Colonic mucosa (tissue), 4 donors: ENCODE results near the gene KCNG4. TPM values are rescaled to one million over a fixed set of nuclear protein-coding genes. Genes with fewer than 3 reads are reported as not detected.

Experiments
- DNase-seq: peaks from one replicate; pipeline ENCODE4 v3.0.0-alpha.2; 2020
- H3K27ac ChIP-seq: fragments of 200-600 bp; one replicate; pipeline ENCODE4 v1.8.0; 2021
- H3K27me3 ChIP-seq: fragments of 200-600 bp; one replicate; pipeline ENCODE4 v1.8.0; 2021
- H3K36me3 ChIP-seq: fragments of 200-600 bp; one replicate; pipeline ENCODE4 v1.8.0; 2021
- H3K4me1 ChIP-seq: fragments of 200-600 bp; one replicate; pipeline ENCODE4 v1.8.0; 2021; ENCODE audit warnings: mild to moderate bottlenecking
- H3K4me3 ChIP-seq: fragments of 200-600 bp; one replicate; pipeline ENCODE4 v1.8.0; 2021
- H3K9ac ChIP-seq, 2 donors: one replicate each; pipeline ENCODE4 v1.7.0; 2013; ENCODE audit warnings: control low read depth in 2 of 2, low read depth in 2 of 2, low read length in 2 of 2
- H3K9me3 ChIP-seq: fragments of 200-600 bp; one replicate; pipeline ENCODE4 v1.8.0; 2021
- intact Hi-C: fragments of 100-400 bp; cut with DNase I; formaldehyde crosslinking; loops from one replicate; pipeline ENCODE4 v1.14.1; 2022
- total RNA-seq, 2 donors: library from RNA; stranded (reverse); fragmentation: NEBNext Ultra II Directional in 1 of 2; extraction: Animal tissue kit (Norgen Biotek cat#: 25700) in 1 of 2; gene quantifications; one replicate each; pipeline ENCODE4 v1.2.1, GENCODE V29; 2021
- TF ChIP-seq, protein P1 (sequence below): fragments of 200-600 bp; IDR thresholded peaks from one replicate; pipeline ENCODE4 v1.8.0; 2022; ENCODE audit warnings: antibody characterized with exemption, mild to moderate bottlenecking
- donor health status: healthy.
- donor health status: DM: no; HTN: no; CAD: no.
- donor health status: DM: no; HTN: no; CAD: no.

KCNG4 gene, protein sequence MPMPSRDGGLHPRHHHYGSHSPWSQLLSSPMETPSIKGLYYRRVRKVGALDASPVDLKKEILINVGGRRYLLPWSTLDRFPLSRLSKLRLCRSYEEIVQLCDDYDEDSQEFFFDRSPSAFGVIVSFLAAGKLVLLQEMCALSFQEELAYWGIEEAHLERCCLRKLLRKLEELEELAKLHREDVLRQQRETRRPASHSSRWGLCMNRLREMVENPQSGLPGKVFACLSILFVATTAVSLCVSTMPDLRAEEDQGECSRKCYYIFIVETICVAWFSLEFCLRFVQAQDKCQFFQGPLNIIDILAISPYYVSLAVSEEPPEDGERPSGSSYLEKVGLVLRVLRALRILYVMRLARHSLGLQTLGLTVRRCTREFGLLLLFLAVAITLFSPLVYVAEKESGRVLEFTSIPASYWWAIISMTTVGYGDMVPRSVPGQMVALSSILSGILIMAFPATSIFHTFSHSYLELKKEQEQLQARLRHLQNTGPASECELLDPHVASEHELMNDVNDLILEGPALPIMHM
- not detected for total RNA-seq

DNA sequence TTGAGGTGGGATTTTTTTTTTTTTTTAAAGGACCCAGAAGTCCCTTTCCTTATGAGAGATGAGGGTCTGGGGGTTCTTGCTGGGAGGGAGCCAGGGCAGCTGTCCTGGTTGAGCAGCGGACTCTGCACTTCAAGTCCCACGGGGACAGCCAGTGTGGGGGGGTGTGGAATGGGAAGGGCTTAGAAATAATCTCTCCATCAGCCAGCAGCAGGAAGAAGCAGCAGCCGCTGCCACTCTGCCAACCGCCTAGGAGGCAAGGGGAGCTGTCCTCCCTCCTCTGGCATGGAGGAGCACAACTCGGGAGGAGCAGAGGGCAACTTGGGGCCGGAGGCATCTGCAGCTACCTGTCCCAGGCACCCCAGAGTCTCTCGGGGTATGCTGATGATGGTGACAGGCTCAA, at the start of gene KCNG4:
Gene KCNG4 (minus strand): TSS at position 104 of the 400 bp plus-strand sequence. CDS start 2,527 bp downstream, outside the sequence.
- TF ChIP-seq, protein P1, sequence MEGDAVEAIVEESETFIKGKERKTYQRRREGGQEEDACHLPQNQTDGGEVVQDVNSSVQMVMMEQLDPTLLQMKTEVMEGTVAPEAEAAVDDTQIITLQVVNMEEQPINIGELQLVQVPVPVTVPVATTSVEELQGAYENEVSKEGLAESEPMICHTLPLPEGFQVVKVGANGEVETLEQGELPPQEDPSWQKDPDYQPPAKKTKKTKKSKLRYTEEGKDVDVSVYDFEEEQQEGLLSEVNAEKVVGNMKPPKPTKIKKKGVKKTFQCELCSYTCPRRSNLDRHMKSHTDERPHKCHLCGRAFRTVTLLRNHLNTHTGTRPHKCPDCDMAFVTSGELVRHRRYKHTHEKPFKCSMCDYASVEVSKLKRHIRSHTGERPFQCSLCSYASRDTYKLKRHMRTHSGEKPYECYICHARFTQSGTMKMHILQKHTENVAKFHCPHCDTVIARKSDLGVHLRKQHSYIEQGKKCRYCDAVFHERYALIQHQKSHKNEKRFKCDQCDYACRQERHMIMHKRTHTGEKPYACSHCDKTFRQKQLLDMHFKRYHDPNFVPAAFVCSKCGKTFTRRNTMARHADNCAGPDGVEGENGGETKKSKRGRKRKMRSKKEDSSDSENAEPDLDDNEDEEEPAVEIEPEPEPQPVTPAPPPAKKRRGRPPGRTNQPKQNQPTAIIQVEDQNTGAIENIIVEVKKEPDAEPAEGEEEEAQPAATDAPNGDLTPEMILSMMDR = no peak
- H3K9ac ChIP-seq = no peak within 1 kb of the TSS
- H3K27ac ChIP-seq = no peak within 1 kb of the TSS
- no peaks in the 10 kb centered on the region for H3K36me3 ChIP-seq
- intact Hi-C loops = loop anchor here (10.0 kb wide), 1 partner anchor 255 kb away; no protein-coding TSS in a partner anchor
- no peaks in the 10 kb centered on the region for H3K4me1 ChIP-seq
- DNase-seq = no peak
- no peaks in the 10 kb centered on the region for H3K9me3 ChIP-seq
- no peak within 1 kb of the TSS for H3K4me3 ChIP-seq
- no peaks in the 10 kb centered on the region for H3K27me3 ChIP-seq

DNA sequence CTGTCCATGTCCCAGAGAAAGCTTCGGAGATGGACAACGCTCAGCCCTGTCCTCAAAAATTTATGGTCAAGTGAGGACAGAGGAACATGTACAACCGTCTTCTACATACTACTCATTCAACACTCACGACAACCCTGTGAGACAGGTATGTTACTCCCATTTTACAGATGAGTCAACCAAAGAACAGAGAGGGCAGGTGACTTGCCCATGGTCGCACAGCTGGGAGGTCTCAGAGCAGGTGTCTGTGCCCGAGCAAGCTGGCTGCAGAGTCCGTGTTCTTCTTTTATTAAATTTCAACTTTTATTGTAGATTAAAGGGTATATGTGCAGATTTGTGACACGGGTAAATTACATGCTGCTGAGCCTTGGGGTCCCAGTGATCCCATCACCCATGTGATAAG, 49.1 kb upstream of the KCNG4 start:
- Histone ChIP-seq H3K4me3 (no peak overlapping the region), H3K4me1 (no peaks in the 10 kb centered on the region), H3K9ac (no peak overlapping the region), H3K36me3 (no peaks in the 10 kb centered on the region), H3K9me3 (no peaks in the 10 kb centered on the region), H3K27ac (no peak overlapping the region), H3K27me3 (no peaks in the 10 kb centered on the region)
- TF ChIP-seq, protein P1 = no peak
- no peak for DNase-seq
- intact Hi-C loops = no loop called here

DNA sequence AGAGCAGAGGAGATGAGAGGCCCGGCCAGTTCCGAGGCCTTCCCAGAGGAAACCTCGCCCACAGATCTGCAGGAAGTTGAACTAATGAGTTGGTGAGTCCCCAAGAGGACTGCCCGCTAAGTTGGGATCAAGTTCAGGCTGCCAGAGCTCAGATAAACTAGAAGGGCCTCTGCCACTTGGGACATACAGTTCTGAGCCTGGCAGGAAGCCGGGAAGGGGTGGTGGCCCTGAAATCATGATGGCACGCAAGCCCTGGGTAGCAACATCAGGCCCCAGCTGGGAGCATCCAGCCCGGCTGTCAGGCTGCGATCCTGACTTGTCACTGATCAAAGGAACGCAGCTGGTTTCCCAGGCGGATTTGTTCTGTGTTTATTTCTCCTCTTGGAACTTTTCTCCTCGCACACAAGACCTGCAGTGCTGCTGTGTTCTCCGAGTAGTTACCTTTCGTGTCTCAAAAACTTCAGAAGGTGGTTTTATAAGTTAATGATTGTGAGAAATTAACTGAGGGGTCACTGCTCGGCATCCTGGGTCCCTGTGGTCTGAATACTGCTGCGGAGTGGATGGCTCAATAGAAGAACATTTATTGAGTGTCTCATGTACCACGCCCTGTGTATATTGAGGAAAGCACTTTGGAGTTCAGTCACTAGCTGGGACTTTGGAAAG, 46.9 kb upstream of the KCNG4 start:
- intact Hi-C loops = no loop called here
- peak overlapping the region; percentile 59 for H3K27ac ChIP-seq

DNA sequence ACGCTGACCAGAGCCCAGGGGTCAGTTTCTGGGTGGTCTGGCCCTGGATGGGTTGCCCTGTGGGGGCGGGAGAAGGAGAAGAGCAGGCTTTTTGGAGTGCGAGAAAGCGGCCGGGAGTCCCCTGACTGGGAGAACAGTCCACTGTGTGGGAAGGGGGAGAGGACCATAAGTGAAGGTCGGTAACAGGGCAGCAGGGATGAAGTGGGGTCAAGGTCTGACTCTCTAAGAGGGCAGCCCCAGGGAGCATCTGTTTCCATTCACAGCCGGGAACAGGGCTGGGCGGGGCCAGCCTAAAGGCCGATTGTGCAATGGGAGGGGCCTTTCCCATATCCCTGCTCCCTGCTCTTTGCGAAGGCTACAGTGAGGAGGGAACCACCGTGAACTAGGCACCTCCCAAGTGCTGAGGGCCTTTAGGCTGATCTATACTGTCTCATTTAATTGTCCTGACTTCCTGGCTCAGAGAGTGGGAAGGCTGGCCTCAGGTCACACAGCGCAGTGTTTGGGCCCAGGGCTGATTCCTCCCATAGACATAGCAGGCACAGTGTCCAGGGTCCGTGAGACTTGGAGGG, 44.4 kb upstream of the KCNG4 start:
- Histone ChIP-seq H3K27me3 (no peaks in the 10 kb centered on the region), H3K9ac (peak overlapping the region in 1 of 2 donors; percentile 43), H3K4me1 (no peaks in the 10 kb centered on the region), H3K27ac (no peak overlapping the region), H3K4me3 (no peak overlapping the region), H3K9me3 (no peaks in the 10 kb centered on the region), H3K36me3 (no peaks in the 10 kb centered on the region)
- intact Hi-C loops = no loop called here
- peak; percentile 75 for DNase-seq
- TF ChIP-seq, protein P1 = no peak

More for the DNA sequence above, 46.9 kb upstream of the KCNG4 start:
- peak; percentile 35 for DNase-seq
- Histone ChIP-seq H3K9me3 (no peaks in the 10 kb centered on the region), H3K4me1 (no peaks in the 10 kb centered on the region), H3K9ac (no peak overlapping the region), H3K27me3 (no peaks in the 10 kb centered on the region), H3K36me3 (no peaks in the 10 kb centered on the region), H3K4me3 (no peak overlapping the region)
- TF ChIP-seq, protein P1 = no peak

DNA sequence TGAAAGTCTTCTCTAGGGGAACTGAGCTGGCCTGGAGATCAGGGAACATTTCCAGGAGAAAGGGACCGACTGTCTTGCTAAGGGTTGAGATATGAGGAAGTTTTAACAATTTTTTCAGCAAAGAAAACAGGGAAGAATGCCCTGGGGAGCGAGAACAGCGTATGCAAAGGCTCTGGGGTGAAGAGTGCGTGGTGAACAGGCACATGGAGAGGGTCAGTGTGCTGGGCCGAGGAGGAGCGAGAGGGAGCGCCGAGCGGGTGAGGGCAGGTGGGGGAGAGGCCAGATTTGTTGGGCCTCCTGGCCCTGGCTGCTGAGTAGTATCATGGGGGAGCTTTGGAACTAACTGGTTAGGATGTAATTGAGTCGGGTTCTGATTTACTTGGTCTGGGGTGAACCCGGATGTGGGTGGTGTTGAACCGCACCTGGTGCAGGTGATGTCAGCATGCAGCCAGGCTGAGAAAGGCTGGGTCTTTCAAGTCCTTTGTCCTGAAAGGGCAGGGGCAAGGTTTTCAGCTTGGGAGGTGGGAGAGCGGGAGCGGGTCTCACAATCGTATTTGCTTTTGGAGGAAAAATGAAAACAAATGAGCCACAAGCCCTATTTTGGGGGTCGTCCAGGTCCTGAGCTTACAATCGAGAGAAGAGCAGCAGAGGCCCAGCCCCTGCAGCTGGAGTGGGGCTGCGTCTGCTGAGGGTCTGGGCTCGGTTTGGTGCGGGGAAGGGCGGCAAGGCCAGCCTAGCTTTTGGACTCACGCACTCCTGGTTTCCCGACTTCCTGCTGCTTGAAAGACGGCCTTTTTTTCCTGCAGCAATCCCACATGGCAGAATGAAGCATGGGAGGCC, 43.7 kb upstream of the KCNG4 start:
- intact Hi-C loops = no loop called here
- TF ChIP-seq, protein P1 = no peak
- H3K27ac ChIP-seq = no peak overlapping the region
- DNase-seq = no peak
- H3K4me3 ChIP-seq = no peak overlapping the region
- H3K27me3 ChIP-seq = no peaks in the 10 kb centered on the region
- peak overlapping the region in 1 of 2 donors; percentile 43 for H3K9ac ChIP-seq
- no peaks in the 10 kb centered on the region for H3K9me3 ChIP-seq
- no peaks in the 10 kb centered on the region for H3K36me3 ChIP-seq
- no peaks in the 10 kb centered on the region for H3K4me1 ChIP-seq
